Panc1 (cell line): Measurements from ENCODE around the gene HM13. TPM values are rescaled to one million over a fixed set of nuclear protein-coding genes. Genes with fewer than 3 reads are reported as not detected.

Experiments
- ATAC-seq: fragments of 200-7000 bp; cut with Tn5 transposase; 2 replicates; pipeline ENCODE4 v1.9.1; 2020; ENCODE audit warnings: mild to moderate bottlenecking, moderate library complexity
- BruUV-seq: library from RNA; stranded (reverse); fragments of 400-500 nt; replicated peaks from 2 replicates; lab custom pipeline; 2021; lab: Mats Ljungman, UMichigan
- CTCF ChIA-PET: fragments of 300-600 bp; sonication (Branson Sonifier 250); formaldehyde crosslinking; loops from one replicate; lab custom pipeline; 2022; ENCODE audit warnings: antibody characterized with exemption; lab: Charles Lee
- POLR2A ChIA-PET: fragments of 300-600 bp; sonication (Branson Sonifier 250); formaldehyde crosslinking; loops from one replicate; lab custom pipeline; 2022; ENCODE audit warnings: antibody characterized with exemption; lab: Charles Lee
- DNase-seq: peaks from one replicate; pipeline ENCODE4 v3.0.0-alpha.2; 2010; ENCODE audit warnings: low read depth, low spot score
- H3K27ac ChIP-seq: 2 replicates; pipeline ENCODE4 v1.5.1; 2011; ENCODE audit warnings: mild to moderate bottlenecking, low read length, inconsistent platforms
- H3K27me3 ChIP-seq: fragments of 200-500 bp; sonication (Bioruptor generic); 2 replicates; pipeline ENCODE4 v1.6.0; 2014; ENCODE audit warnings: low read length, inconsistent platforms; ENCODE audit not compliant: control insufficient read depth, insufficient read depth
- H3K36me3 ChIP-seq: fragments of 200-500 bp; sonication (Bioruptor generic); 2 replicates; pipeline ENCODE4 v1.5.1; 2014; ENCODE audit warnings: inconsistent platforms, mild to moderate bottlenecking, low read length, moderate library complexity; ENCODE audit not compliant: control insufficient read depth, insufficient read depth
- H3K4me1 ChIP-seq: 2 replicates; pipeline ENCODE4 v1.5.1; 2011; ENCODE audit warnings: inconsistent platforms, mild to moderate bottlenecking, low read length, moderate library complexity; ENCODE audit not compliant: control insufficient read depth, insufficient read depth
- H3K4me3 ChIP-seq, 2 experiments: 2 replicates each; pipeline ENCODE4 v1.5.1; 2011 to 2012; ENCODE audit warnings: low read depth in 2 of 2, low read length in 2 of 2, mild to moderate bottlenecking in 2 of 2, inconsistent platforms in 1 of 2, moderate library complexity in 1 of 2
- H3K9me3 ChIP-seq: fragments of 200-500 bp; sonication (Bioruptor generic); 2 replicates; pipeline ENCODE4 v1.5.1; 2014; ENCODE audit warnings: low read depth, mild to moderate bottlenecking, inconsistent platforms, low read length, moderate library complexity; ENCODE audit not compliant: control insufficient read depth, insufficient read depth
- POLR2AphosphoS5 ChIP-seq: IDR thresholded peaks from 2 replicates; pipeline ENCODE4 v1.6.1; 2012; ENCODE audit warnings: mild to moderate bottlenecking, low read depth, low read length, moderate library complexity
- REST ChIP-seq, 2 experiments: IDR thresholded peaks; 2 replicates each; pipeline ENCODE4 v1.6.1; 2011 to 2012; ENCODE audit warnings: low read depth in 2 of 2, control low read depth in 1 of 2, low read length in 1 of 2, mild to moderate bottlenecking in 1 of 2, moderate library complexity in 1 of 2; ENCODE audit not compliant: insufficient read depth in 1 of 2
- SIN3A ChIP-seq: IDR thresholded peaks from 2 replicates; pipeline ENCODE4 v1.6.1; 2012; ENCODE audit warnings: low read depth, mild to moderate bottlenecking, low read length, moderate library complexity, borderline replicate concordance; ENCODE audit not compliant: insufficient read depth
- TCF7L2 ChIP-seq: IDR thresholded peaks from 2 replicates; pipeline ENCODE4 v1.6.1; 2011; ENCODE audit warnings: mild to moderate bottlenecking, low read depth, low read length, inconsistent platforms
- in situ Hi-C: cut with HindIII; loops from 2 replicates; pipeline ENCODE4 v1.10.0; 2016; ENCODE audit warnings: low sequenced_read_pairs, low pct_unique_long_range_greater_than_20kb
- intact Hi-C: fragments of 100-400 bp; cut with micrococcal nuclease; formaldehyde crosslinking; loops from one replicate; pipeline ENCODE4 v1.10.0; 2022; ENCODE audit not compliant: unreplicated experiment
- total RNA-seq: library from RNA; stranded (reverse); gene quantifications from one replicate; pipeline ENCODE4 v1.2.1, GENCODE V29; 2021; ENCODE audit not compliant: unreplicated experiment
- TF ChIP-seq, protein P1 (sequence below): fragments of 450-650 bp; IDR thresholded peaks from 2 replicates; pipeline ENCODE4 v1.5.1; 2017; ENCODE audit warnings: mild to moderate bottlenecking

HM13 gene
- total RNA-seq, 1 experiment from 2014 or later = 337 TPM

DNA sequence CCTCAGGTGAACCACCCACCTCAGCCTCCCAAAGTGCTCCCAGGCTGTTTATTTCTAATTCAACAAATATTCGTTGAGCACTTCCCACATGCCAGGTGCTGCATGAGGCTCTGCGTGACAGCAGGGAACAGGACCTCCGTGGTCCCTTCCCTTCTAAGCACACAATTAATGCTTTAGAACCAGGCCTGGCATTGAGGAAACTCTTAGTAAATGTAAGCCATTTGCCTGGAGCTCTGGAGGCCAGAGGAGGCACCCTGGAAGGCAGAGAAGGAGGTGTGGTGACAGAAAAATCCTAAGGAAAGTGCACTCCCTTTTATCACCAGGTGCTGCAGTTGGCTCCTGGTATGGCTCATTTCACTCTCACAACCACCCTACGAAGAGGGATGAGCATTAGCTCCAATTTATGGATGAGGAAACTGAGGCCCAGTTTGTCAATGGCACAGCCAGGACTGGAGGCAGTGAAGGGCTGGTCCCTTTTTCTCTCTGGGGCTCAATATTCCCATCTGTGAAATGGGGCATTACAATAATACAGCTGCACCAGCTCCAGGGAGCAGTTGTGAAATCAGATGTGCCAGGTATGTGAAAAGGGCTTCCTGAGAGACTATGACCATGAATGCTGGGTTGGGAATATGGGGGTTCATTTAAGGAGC, 82.7 kb downstream of the HM13 start:
- no peak for DNase-seq
- Histone ChIP-seq H3K36me3 (no peaks in the 10 kb centered on the region), H3K27ac (peak overlapping the region; percentile 97), H3K27me3 (no peaks in the 10 kb centered on the region), H3K4me3 (no peak overlapping the region), H3K4me1 (peaks cover 44% of the 10 kb centered on the region), H3K9me3 (no peaks in the 10 kb centered on the region)
- ChIA-PET POLR2A (interaction anchor here (0.5 to 2.7 kb wide), 4 partner anchors 8 to 141 kb away, joined by 3 to 39 read pairs (median 25); partner anchors contain the start of gene ID1), CTCF (interaction anchor here (0.7 to 2.1 kb wide), 3 partner anchors 12 to 35 kb away, joined by 6 to 11 read pairs (median 6); no protein-coding TSS in a partner anchor)
- intact Hi-C loops (no loop called here), in situ Hi-C loops (no loop called here)
- no TSS peak for BruUV-seq
- TF ChIP-seq TCF7L2 (no peak), POLR2AphosphoS5 (no peak), SIN3A (no peak), REST (IDR thresholded peaks at IDR 0.05; ENCODE audit: insufficient read depth in 1 of 2, low read depth in 2 of 2, low read length in 1 of 2) (no peak)
- TF ChIP-seq, protein P1, sequence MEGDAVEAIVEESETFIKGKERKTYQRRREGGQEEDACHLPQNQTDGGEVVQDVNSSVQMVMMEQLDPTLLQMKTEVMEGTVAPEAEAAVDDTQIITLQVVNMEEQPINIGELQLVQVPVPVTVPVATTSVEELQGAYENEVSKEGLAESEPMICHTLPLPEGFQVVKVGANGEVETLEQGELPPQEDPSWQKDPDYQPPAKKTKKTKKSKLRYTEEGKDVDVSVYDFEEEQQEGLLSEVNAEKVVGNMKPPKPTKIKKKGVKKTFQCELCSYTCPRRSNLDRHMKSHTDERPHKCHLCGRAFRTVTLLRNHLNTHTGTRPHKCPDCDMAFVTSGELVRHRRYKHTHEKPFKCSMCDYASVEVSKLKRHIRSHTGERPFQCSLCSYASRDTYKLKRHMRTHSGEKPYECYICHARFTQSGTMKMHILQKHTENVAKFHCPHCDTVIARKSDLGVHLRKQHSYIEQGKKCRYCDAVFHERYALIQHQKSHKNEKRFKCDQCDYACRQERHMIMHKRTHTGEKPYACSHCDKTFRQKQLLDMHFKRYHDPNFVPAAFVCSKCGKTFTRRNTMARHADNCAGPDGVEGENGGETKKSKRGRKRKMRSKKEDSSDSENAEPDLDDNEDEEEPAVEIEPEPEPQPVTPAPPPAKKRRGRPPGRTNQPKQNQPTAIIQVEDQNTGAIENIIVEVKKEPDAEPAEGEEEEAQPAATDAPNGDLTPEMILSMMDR = no peak
- no peak for ATAC-seq

DNA sequence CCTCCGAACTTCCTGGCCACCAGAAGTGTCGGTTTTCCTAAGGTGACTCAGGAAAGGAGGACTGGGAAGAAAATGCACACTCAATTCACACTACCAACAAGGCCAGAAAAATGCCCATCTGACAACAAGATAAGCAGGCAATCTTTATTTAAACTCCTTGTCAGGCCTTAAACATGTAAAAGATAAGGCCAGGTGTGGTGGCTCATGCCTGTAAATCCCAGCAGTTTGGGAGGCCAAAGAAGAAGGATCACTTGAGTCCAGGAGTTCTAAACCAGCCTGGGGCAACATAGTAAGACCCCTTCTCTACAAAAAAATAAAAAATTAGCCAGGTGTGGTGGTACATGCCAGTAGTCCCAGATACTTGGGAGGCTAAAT, 83.2 kb downstream of the HM13 start:
- Histone ChIP-seq H3K4me3 (no peak overlapping the region), H3K27ac (peak overlapping the region; percentile 97), H3K27me3 (no peaks in the 10 kb centered on the region), H3K36me3 (no peaks in the 10 kb centered on the region), H3K9me3 (no peaks in the 10 kb centered on the region), H3K4me1 (peaks cover 49% of the 10 kb centered on the region)
- no peak for ATAC-seq
- no peak for DNase-seq
- in situ Hi-C loops (no loop called here), intact Hi-C loops (no loop called here)
- BruUV-seq = no TSS peak
- TF ChIP-seq TCF7L2 (no peak), SIN3A (no peak), REST (IDR thresholded peaks at IDR 0.05; ENCODE audit: insufficient read depth in 1 of 2, low read depth in 2 of 2, low read length in 1 of 2) (no peak), POLR2AphosphoS5 (no peak)
- TF ChIP-seq, protein P1 = no peak
- POLR2A ChIA-PET = interaction anchor here (0.5 kb wide), 1 partner anchor 141 kb away, joined by 3 read pairs; no protein-coding TSS in a partner anchor
- CTCF ChIA-PET = interaction anchor here (0.9 to 2.1 kb wide), 2 partner anchors 11 to 35 kb away, joined by 6 to 11 read pairs; no protein-coding TSS in a partner anchor
